PC-3 (cell line): Measurements from ENCODE around the gene PXMP4. TPM values are rescaled to one million over a fixed set of nuclear protein-coding genes. Genes with fewer than 3 reads are reported as not detected.

Experiments
- ATAC-seq: fragments of 200-7000 bp; cut with Tn5 transposase; 2 replicates; pipeline ENCODE4 v1.9.1; 2020; ENCODE audit warnings: mild to moderate bottlenecking, moderate library complexity
- BruUV-seq: library from RNA; stranded (reverse); fragments of 400-500 nt; replicated peaks from 2 replicates; lab custom pipeline; 2021; lab: Mats Ljungman, UMichigan
- CTCF ChIA-PET: fragments of 300-600 bp; sonication (Branson Sonifier 250); formaldehyde crosslinking; loops from one replicate; lab custom pipeline; 2022; ENCODE audit warnings: antibody characterized with exemption; lab: Charles Lee
- POLR2A ChIA-PET: fragments of 300-600 bp; sonication (Branson Sonifier 250); formaldehyde crosslinking; loops from one replicate; lab custom pipeline; 2022; ENCODE audit warnings: antibody characterized with exemption; ENCODE audit not compliant: unreplicated experiment; lab: Charles Lee
- DNase-seq: peaks from one replicate; pipeline ENCODE4 v3.0.0-alpha.2; 2015
- H2AFZ ChIP-seq: fragments of 300-600 bp; sonication (generic); 2 replicates; pipeline ENCODE4 v1.6.0; 2016; ENCODE audit warnings: antibody characterized with exemption, low read length
- H3F3A ChIP-seq: fragments of 300-600 bp; sonication (generic); one replicate; pipeline ENCODE4 v1.6.0; 2017; ENCODE audit warnings: antibody characterized with exemption, low read length, control low read depth, mild to moderate bottlenecking; ENCODE audit not compliant: unreplicated experiment
- H3K27ac ChIP-seq: fragments of 300-600 bp; sonication (generic); 2 replicates; pipeline ENCODE4 v1.5.1; 2016; ENCODE audit warnings: mild to moderate bottlenecking, low read length
- H3K27me3 ChIP-seq: fragments of 300-600 bp; sonication (generic); 2 replicates; pipeline ENCODE4 v1.6.1; 2016; ENCODE audit warnings: low read length, mixed read lengths
- H3K36me3 ChIP-seq: fragments of 300-600 bp; sonication (generic); 2 replicates; pipeline ENCODE4 v1.6.1; 2016; ENCODE audit warnings: low read depth, mixed run types, low read length, mixed read lengths
- H3K4me1 ChIP-seq: fragments of 300-600 bp; sonication (generic); 2 replicates; pipeline ENCODE4 v1.5.1; 2016; ENCODE audit warnings: low read length; ENCODE audit not compliant: insufficient read depth
- H3K4me2 ChIP-seq: fragments of 300-600 bp; sonication (generic); 2 replicates; pipeline ENCODE4 v1.6.0; 2016; ENCODE audit warnings: low read length
- H3K4me3 ChIP-seq: fragments of 300-600 bp; sonication (generic); 2 replicates; pipeline ENCODE4 v1.5.1; 2016; ENCODE audit warnings: mild to moderate bottlenecking, low read length, mixed read lengths
- H3K79me2 ChIP-seq: fragments of 300-600 bp; sonication (generic); 2 replicates; pipeline ENCODE4 v1.6.1; 2017; ENCODE audit warnings: low read length, mixed read lengths
- H3K9ac ChIP-seq: fragments of 300-600 bp; sonication (generic); 2 replicates; pipeline ENCODE4 v1.6.0; 2016; ENCODE audit warnings: mild to moderate bottlenecking, low read length
- H3K9me2 ChIP-seq: fragments of 300-600 bp; sonication (generic); replicated peaks from 2 replicates; pipeline ENCODE4 v1.6.1; 2016; ENCODE audit warnings: mixed run types, low read length, mixed read lengths
- H3K9me3 ChIP-seq: fragments of 300-600 bp; sonication (generic); 2 replicates; pipeline ENCODE4 v1.6.1; 2016; ENCODE audit warnings: low read length, mixed read lengths
- H4K20me1 ChIP-seq: fragments of 300-600 bp; sonication (generic); 2 replicates; pipeline ENCODE4 v1.6.1; 2016; ENCODE audit warnings: low read length, mixed read lengths
- EZH2 ChIP-seq: fragments of 300-600 bp; sonication (generic); IDR thresholded peaks from one replicate; pipeline ENCODE4 v1.6.1; 2017; ENCODE audit warnings: antibody characterized with exemption, mild to moderate bottlenecking, low read length; ENCODE audit not compliant: unreplicated experiment
- EZH2phosphoT487 ChIP-seq: fragments of 300-600 bp; sonication (generic); IDR thresholded peaks from 2 replicates; pipeline ENCODE4 v1.6.1; 2018; ENCODE audit warnings: mild to moderate bottlenecking, antibody characterized with exemption, low read length, borderline replicate concordance
- intact Hi-C: fragments of 100-400 bp; cut with micrococcal nuclease; formaldehyde crosslinking; loops from 2 replicates; pipeline ENCODE4 v1.9.0; 2023
- total RNA-seq: library from RNA; depleted of rRNA; stranded (reverse); fragments of >200 nt; gene quantifications from 2 replicates; pipeline ENCODE4 v1.2.3, GENCODE V29; 2014
- TF ChIP-seq, protein P1 (sequence below): fragments of 300-600 bp; sonication (generic); conservative IDR thresholded peaks from 2 replicates; pipeline ENCODE4 v1.5.1; 2017; ENCODE audit warnings: antibody characterized with exemption, low read depth, mild to moderate bottlenecking, low read length

Gene PXMP4
- total RNA-seq, 1 experiment from 2014 or later: not detected

DNA sequence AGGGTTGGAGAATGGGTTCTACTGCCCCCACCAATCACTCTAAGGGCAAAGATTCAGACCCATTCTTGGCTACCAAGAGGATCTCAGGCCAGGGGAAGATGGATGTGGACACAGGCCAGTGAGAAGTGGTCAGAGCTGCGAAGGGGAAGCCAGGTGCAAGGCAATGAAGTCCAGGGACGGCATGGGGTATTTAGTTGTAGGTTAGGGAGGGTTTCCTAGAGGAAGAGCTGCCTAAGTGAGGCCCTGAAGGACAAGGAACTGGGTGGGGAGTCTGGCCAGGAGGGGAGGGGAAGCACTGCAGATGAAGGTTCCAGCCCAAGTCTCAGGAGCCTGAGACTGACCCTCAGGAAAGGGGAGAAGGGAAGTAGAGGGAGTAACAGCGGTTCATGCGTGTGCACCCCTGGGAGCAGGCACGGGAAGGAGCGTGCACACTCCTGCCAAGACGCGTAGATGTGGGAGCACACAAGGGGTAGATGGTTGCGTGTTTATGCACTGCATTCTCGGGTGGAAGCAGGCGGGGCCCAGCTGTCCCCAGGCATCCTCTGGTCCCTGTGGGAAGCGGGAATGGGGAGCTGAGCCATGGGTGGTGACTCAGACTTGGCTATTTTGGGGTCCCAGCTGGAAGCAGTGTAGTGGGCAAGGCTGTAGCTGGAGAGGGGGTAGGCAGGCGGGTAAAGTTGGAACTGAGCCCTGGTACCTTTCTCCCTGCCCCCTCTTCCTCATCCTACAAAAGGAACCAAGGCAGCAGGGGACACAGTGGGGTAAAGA is 50.1 kb downstream of the PXMP4 start:
- POLR2A ChIA-PET: no interaction called here
- BruUV-seq: no TSS peak
- ATAC-seq: no peak

DNA sequence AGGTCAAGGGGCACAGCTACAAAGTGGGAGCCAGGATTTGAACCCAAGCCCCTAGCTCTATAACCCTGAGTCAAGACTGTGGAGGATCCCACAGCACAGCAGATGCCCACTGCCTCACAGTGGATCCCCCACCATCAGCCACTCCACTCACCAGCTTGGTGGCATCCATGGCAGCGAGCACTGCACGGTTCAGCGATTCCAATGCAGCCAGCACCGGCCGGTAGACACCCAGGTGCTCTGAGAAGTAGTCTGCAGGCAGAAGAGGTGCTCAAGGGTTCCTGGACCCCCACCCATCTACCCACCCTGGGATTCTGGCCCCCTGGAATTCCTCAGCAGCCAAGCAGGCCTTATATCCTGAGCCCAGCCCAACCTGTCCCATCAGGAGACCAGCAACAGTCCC is 50.9 kb downstream of the PXMP4 start:
- Histone ChIP-seq H3K79me2 (peaks cover 31% of the 10 kb centered on the region), H2AFZ (no peak overlapping the region), H3K27ac (no peak overlapping the region), H3K4me2 (no peak overlapping the region), H3K9me3 (no peaks in the 10 kb centered on the region), H3K4me1 (peaks cover 25% of the 10 kb centered on the region; the same call in 1 of the 2 replicates), H3K4me3 (no peak overlapping the region), H3K9ac (no peak overlapping the region), H3K27me3 (no peaks in the 10 kb centered on the region), H3F3A (no peaks in the 10 kb centered on the region), H3K9me2 (no peaks in the 10 kb centered on the region), H3K36me3 (peaks cover 14% of the 10 kb centered on the region; the same call in 1 of the 2 replicates), H4K20me1 (no peaks in the 10 kb centered on the region)
- no TSS peak for BruUV-seq
- intact Hi-C loops: loop anchor here (5.0 kb wide), 1 partner anchor 212 kb away; no protein-coding TSS in a partner anchor
- ATAC-seq (no peak), DNase-seq (no peak)
- ChIA-PET POLR2A (no interaction called here), CTCF (no interaction called here)
- TF ChIP-seq, protein P1, sequence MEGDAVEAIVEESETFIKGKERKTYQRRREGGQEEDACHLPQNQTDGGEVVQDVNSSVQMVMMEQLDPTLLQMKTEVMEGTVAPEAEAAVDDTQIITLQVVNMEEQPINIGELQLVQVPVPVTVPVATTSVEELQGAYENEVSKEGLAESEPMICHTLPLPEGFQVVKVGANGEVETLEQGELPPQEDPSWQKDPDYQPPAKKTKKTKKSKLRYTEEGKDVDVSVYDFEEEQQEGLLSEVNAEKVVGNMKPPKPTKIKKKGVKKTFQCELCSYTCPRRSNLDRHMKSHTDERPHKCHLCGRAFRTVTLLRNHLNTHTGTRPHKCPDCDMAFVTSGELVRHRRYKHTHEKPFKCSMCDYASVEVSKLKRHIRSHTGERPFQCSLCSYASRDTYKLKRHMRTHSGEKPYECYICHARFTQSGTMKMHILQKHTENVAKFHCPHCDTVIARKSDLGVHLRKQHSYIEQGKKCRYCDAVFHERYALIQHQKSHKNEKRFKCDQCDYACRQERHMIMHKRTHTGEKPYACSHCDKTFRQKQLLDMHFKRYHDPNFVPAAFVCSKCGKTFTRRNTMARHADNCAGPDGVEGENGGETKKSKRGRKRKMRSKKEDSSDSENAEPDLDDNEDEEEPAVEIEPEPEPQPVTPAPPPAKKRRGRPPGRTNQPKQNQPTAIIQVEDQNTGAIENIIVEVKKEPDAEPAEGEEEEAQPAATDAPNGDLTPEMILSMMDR: no peak
- TF ChIP-seq EZH2: no peak
- no peak for TF ChIP-seq EZH2phosphoT487

More for the DNA sequence above, 50.1 kb downstream of the PXMP4 start:
- Histone ChIP-seq H3K36me3 (peaks cover 14% of the 10 kb centered on the region; the same call in 1 of the 2 replicates), H3K27me3 (no peaks in the 10 kb centered on the region), H4K20me1 (no peaks in the 10 kb centered on the region), H3K9me3 (no peaks in the 10 kb centered on the region), H3K4me1 (peaks cover 29% of the 10 kb centered on the region), H3K79me2 (peaks cover 31% of the 10 kb centered on the region), H3F3A (peaks cover under 1% of the 10 kb centered on the region), H3K9me2 (no peaks in the 10 kb centered on the region), H2AFZ (no peak overlapping the region), H3K4me2 (no peak overlapping the region), H3K9ac (no peak overlapping the region), H3K4me3 (no peak overlapping the region), H3K27ac (no peak overlapping the region)
- DNase-seq: no peak
- CTCF ChIA-PET: no interaction called here
- TF ChIP-seq EZH2 (no peak), EZH2phosphoT487 (no peak)
- TF ChIP-seq, protein P1: no peak
- intact Hi-C loops: loop anchor here (5.0 kb wide), 2 partner anchors 62 to 213 kb away; partner anchors contain the start of gene ZNF341
